ENCODE data around the gene CTSD.

CTSD gene

DNA sequence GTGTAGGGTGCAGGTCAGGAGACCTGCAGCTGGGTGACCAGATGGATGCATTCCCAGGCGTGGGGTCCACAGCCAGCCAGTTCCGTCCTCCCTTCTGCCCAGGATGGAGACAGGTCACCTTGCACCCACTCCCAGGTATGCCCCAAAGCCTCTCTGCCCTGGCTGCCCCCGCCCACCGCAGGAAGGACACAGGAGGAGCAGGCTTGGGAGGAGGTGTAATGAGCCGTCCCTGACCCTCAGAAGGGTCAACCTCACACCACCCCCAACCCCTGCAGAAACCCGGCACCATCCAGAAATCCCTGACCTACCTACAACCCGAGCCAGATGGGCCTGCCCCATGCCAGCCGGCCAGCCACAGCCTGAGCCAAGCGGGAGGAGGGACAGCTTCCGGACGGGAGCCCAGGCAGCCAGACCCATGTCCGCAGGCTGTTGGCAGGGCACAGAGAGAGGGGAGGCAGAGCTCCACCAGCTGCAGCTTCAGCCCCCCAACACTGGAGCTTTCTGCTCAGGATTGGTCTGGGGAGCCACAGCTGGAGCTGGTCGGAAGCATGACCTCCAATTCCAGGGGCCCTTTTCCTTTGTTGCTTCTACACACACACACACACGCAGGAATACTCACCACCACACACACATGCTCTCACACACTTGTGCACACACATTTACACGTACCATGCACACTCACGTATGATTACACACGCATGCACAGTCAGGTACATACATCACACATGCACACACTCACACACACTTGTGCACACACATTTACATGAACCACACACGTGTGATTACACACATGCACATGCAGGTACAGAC, 18.6 kb downstream of the CTSD start:
- DNase-seq (ENCODE audit: low read depth): no peak

DNA sequence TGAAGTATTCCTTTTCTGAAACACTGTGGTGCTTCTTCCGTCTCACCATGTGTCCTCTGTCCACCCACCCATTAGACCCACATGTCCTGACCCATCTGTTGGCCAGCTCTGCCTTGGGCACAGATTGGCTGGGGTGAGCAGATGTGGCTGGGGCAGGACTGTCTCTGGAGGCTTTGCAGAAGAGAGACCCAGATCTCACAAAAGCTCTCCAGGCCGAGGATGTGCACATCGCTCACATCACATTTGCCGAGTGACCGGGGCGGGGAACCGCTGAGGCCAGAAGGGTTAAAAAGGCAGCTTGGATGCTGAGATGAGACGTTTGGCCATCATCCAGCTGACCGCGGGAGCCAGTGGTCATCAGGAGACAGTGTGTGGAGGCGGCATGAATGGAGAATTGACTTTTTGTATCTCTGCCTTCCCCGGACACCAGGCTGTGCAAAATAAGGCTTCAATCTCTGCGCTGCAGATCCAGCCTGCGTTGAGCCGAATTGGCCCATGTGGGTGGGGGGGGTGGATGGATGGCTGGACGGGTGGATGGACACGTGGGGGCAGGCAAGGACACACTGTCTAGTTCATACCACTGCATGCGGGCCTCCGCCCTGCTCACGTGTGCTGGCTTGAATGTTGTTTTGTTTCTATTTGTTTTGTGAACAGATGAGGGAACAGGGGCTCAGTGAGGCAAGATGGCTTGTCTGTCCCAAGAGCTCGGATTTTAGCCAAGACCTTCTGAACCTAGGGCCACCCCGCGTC, 19.4 kb downstream of the CTSD start:
- DNase-seq (ENCODE audit: low read depth): no peak

DNA sequence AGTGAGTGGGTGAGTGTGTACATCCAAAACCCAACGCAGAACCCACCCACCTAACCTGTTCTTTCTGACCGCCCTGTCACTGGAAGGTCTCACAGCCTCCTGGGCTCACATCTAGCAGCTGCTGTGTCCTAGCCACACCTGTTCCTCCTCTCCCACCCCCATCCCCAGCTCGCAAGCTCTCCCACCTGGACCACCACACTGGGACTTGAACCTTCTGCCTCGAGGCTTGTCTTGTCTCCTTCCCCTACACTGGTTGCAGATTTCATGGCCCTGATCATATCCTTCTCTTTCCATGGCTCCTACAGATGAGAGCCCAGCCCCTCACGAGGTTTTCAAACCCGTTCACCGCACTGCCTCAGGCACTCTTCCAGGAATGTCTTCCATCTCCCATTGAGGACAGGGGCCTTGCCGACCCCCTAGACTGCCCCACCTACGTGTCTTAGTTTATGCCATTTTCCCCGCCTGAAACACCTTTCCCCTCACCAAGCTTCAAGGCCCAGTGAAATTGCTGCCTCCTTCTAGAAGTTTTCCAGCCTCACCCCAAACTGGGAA, 20.1 kb downstream of the CTSD start:
- DNase-seq (ENCODE audit: low read depth): no peak

DNA sequence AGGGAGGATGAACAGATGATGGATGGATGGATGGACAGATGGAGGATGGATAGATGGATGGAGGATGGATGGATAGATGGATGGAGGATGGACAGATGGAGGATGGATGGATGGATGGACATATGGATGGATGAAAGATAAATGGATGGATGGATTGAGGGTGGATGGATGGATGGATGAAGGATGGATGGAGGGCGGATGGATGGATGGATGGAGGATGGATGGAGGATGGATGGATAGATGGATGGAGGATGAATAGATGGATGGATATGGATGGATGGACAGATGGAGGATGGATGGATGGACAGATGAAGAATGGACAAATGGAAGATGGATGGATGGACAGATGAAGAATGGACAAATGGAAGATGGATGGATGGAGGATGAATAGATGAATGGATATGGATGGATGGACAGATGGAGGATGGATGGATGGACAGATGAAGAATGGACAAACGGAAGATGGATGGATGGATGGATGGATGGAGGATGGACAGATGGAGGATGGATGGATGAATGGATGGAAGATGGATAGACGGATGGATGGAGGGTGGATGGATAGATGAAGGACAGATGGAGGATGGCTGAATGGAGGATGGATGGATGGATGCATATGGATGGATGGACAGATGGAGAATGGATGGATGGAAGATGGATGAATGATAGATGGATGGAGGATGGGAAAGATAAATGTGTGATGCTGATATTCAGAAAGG, 20.7 kb downstream of the CTSD start:
- DNase-seq (ENCODE audit: low read depth): no peak

DNA sequence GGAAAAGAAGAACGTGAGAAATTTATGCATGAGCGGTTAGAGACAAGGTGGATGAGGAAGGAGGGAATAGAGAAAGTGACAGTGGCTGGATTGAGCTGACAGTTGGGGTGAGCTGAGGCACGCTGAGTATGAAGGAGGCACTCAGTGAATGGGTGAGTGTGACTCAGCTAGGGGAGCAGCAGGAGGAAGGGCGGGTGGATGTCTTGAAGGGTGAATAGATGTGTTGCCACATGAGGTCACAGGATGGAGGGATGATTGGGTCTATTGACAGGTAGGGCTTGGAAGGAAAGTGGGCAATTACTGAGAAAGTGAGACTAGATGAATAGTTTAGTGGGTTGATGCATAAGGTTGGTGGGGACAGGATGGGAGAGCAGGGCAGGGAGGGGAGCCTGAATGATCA, 21.4 kb downstream of the CTSD start:
- no peak for DNase-seq (ENCODE audit: low read depth)

DNA sequence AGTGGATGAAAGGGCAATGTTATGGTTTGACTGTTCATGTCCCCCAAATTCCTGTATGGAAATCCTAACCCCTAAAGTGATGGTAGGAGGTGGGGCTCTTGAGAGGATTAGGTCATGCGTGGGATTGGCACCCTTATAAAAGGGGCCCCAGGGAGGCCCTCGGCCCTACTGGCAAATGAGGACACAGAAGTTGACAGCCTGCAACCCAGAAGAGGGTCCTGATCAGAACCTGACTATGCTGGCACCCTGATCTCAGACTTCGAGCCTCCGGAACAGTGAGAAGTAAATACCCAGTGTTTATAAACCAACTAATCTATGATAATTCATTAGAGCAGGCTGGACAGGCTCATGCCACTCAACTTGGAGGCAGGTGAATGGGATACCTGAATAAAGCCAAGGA, 22.0 kb downstream of the CTSD start:
- no peak for DNase-seq (ENCODE audit: low read depth)

DNA sequence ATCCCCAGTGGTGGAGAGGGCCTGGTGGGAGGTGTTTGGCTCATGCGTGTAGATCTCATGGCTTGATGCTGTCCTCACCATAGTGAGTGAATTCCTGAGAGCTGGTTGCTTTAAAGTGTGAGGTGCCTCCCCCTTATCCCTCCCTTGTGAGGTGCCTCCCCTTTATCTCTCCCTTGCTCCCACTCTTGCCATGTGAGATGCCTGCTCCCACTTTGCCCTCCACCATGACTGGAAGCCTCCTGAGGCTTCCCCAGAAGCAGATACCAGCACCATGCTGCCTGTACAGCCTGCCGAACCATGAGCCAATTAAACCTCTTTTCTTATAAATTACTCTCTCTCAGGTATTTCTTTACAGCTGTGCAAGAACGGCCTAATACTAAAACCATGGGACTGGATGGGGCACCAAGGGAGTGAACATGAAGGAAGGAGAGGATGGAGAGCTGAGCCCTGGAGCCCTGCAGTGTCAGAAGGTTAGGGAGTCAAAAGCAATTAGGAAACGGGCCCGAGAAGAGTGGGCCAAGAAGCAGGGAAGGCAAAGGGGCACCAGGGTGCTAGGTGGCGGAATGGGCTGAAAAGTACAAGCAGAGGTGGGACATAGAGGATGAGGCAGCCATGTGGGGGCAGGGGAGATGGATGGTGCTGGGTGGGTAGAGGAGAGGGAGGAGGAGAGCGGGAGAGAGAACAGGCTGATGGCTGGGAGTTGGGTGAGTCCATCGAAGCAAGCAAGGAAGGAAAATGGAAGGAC, 22.8 kb downstream of the CTSD start:
- DNase-seq (ENCODE audit: low read depth): no peak

DNA sequence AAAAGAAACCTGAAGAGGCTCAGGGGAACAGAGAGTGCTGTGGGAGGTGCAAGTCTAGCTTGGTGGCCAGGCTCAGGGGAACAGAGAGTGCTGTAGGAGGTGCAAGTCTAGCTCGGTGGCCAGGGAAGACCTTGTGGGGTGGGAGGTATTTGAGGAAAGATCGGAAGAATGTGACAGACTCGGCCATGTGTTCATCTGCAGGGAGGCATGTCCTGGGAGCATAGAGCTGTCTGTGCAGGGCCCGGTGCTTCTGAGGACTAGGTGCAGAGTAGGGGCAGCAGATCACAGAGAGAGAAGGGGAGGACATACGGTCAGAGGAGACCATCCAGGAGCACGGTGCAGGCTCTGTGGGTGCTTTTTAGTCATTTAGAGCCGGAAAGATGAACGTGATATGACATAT, 24.2 kb downstream of the CTSD start:
- DNase-seq (ENCODE audit: low read depth): no peak

DNA sequence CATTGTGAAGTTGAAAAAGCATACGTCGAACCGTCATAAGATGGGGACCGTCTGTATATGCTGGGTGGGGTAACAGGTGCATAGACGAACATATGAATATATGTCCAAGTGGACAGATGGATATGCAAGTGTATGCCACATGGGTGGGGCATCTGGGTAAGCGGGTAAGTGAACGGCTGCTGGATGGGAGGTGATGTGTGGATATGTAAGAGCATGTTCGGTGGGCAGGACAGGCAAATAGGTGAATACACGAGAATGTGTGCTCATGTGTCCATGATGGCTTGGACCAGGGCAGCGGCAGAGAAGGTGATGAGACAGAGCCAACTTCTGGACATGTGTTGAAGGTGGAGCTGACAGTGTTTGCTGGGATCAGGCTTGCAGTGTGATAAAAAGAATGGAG, 25.3 kb downstream of the CTSD start:
- no peak for DNase-seq (ENCODE audit: low read depth)

DNA sequence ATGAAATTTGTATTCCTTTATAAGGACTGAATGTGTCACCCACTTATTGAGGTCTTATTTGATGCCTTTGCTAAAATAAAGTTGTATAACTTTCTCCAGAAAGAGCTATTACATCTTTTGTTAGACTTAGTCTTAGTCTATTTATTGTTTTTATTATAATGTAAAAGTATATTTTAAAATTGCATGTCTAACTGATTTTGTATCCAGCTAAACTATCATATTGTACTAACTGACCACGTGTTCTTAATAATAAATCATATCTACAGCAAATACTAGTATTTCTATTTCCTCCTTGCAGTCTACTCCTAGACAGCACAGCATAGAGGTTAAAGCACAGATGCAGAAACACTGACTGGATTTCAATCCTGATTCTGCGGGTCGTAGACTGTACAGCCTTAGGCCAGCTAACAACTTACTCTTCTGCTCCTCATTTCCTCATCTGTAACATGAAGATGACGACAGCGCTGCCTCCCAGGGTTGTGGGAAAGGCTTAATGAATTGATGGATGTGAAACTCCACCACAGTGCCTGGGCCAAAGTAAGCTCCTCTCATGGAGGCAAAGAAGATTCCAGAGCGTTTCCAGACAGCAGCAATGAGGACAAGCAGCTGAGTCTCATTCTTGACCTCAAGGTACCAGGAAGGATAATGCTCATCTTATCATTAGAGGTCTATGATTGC, 26.5 kb downstream of the CTSD start:
- no peak for DNase-seq (ENCODE audit: low read depth)

DNA sequence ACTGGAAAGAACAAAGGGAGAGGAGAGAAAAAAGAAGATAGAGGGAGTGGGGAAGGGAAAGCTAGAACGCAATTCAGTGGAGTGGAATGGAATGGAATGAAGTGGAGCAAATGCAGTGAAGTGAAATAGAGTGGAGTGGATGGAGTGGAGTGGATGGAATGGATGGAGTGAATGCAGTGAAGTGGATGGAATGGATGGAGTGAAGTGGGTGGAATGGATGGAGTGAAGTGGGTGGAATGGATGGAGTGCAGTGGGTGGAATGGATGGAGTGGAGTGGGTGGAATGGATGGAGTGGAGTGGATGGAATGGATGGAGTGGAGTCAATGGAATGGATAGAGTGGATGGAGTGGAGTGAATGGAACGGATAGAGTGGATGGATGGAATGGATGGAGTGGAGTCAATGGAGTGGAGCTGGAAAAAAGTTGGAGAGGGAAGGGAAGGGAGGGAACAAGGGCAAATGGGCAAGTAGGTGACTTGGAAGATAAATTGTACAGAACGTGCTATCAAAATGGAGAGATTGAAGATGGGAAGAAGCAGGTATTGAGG, 27.2 kb downstream of the CTSD start:
- DNase-seq (ENCODE audit: low read depth): no peak

DNA sequence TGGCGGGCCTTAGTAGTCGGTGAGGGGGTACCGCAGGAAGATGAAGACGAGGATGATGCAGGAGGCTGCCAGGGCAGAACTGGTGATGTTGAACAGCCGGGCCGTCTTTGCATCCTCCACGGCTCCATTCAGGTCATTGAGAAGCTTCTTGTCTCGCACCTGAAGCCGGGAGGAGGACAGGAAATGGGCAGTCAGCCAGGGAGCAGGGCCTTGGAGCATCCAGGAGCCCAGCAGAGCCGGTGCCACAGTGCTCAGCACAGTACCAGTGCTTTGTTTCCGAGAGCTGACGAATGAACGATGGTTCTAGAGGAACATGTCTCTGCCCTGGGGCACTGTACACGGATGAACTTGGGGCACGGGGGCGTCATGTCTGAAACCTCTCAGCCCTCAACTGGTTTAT, 28.5 kb downstream of the CTSD start:
- no peak for DNase-seq (ENCODE audit: low read depth)

DNA sequence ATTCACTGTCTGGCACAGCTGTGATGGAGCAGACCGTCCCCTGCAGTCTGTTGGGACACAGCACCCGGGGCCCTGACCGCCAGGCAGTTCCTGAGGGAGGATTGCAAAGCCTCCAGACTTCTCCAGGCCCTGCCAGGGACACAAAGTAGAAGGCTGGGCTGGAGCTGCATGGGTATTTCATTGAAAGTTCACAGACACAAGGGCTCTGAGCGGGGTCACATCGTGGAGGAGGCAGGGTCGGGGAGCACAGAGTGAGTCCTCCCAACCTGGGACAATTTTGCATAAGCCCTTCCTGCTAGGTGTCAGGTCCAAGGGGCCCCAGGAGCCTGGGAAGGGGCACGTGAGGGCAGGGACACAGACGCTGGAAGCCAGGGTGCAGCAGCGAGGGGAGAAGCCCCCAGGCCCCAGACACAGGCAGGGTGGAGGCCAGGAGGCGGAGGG, 29.1 kb downstream of the CTSD start:
- no peak for DNase-seq (ENCODE audit: low read depth)

DNA sequence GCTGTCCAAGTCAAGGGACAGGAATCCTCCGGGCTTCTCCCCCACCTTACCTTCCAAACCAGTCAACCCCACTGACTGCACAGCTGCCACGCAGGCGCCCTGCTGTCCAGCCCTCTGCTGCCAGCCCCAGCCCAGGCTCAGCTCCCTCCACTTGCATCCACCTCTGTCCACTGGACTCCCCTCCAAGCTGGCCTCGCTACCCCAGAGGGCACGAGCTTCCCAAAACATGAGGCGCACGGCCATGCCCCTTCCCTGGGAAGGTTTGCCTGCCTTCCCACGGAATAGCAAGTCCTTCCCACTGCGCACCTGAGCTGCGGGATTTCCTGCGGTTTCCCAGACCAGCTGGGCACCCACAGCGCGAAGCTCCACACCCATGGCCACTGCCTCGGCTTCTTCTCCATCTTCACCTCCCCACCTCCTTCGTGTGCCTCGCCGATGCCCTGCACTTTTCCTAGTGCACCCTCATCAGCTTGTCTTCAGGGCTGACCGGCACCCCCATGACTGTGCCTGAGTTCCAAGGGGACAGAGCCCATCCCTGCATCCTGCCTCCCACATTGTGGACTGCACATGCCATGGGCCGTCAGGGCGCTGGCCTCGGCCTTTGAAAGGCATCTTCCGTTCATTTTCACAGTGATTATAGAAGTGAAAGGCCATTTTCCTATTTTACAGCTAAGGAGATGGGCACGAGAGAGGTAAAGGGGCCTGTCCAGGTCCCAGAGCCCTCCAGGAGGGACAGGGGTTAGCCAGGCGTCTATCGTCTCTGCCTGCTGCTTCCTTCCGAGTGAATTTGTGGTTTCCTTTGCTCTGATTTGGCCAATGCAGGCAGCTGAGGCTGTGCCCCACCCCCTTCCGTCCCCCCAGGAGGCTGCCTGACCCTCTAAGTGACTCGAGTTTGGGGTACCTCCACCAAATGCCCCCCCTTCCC, 29.7 kb downstream of the CTSD start:
- no peak for DNase-seq (ENCODE audit: low read depth)

DNA sequence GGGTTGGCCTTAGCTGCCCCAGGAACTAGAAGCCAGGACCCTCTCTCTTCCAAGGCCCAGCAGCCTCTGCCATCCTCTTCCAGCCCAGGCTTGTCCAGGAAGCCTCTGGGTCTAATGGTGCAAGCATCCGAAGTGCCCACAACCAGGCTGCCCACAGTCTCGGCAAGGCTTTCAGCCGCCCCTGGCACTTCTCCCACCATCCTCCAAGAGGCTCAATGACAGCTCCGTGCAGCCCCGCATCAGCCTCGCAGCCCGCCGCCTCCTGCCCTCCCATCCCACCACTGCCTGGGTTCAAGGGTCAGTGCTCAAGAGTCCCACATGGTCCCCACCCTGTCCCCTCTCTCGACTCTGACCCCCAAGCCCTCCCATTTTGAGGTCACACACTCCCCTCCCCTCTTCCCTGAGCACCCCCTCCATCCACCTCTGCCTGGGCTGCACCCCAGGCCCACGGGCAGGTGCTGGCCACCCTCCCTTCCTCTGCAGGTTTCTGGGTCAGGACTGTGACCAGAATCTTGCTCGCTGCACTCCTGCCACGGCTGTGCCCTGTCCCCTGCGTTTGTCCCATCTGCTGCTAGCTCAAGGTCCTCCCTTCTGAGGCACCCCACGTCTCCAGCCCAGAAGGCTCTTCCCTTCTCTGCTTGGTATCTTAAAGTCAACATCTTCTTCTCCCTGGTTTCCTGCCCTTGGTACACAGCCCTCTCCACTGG, 30.6 kb downstream of the CTSD start:
- DNase-seq (ENCODE audit: low read depth): no peak

DNA sequence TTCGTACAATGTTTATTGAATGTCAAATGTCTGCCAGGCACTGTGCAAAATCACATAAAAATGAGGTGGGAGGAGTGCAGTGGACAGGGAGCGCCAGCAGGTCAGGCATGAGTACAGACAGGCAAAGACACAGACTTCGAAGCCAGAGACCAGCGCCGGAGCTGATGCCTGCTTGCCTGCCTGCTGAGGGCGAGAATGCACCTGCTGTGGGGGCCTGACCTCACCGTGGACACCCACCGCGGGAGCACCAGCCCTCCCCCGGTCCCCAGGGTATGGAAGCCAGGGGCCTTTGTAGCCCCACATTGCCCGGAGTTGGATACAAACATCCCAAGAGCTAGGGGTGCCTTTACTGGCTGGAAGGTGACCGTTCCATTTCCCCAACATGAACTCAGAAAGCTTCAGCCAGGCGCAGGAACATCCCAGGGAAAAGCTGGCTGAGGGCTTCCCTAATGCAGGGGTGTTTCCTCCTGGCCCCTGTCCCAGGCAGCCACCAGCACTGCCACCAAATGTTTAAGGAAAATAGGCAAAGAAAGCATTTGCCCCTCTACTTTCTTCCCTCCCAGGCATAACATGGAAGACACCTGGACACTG, 31.2 kb downstream of the CTSD start:
- no peak for DNase-seq (ENCODE audit: low read depth)

DNA sequence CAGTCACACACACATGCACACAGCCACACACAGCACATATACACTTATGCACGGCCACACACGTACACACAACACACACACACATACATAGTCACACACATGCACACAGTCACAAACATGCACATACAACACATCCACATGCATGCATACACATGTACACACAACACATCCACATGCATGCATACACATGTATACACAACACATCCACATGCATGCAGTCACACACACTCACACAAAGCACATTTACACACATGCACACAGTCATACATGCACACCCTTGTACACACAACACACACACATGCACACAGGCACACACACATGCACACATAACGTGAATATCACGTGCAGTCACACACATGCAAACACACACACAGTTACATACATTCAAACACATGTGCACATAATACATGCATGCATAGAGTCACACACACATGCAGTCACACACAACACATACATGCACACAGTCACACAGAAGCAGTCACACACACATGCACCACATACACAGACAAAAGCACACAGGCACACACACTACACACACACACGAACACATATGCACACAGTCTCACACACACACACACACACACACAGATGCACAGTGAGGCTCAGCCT, 32.2 kb downstream of the CTSD start:
- DNase-seq (ENCODE audit: low read depth): no peak

DNA sequence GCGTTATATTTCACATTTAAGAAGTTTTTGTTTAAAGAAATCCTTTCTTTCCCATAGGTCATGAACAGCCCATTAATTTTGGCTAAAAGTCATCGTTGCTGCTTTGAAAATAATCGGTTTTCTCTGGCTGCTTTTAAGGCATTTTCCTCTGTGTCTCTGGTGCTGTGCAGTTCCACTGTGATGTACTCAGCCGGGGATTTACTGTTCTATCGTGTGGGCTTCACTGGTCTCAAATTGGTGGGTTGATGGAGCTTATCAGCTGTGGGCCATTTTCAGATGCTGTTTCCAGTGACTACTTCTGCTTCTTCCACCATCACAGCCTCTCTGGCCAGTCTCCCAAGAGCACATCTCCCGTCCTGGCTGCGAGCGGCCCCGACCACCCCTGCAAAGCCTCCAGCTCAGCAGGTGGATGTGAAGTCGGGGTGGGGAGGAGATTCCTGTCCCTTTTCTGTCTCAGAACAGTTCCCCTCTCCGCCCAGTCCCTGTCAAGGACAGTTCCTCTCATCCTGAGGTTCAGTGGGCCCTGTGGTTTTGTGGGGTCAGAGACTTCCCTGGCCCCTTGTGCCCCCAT, 33.6 kb downstream of the CTSD start:
- no peak for DNase-seq (ENCODE audit: low read depth)

Data from ELR (cell line).